Neural progenitor cell (in vitro differentiated cells): ENCODE data around the gene SLC35G1.

Source experiments
- EZH2 ChIP-seq: fragments of 200-600 bp; sonication (generic); IDR thresholded peaks from 2 replicates; pipeline ENCODE4 v1.6.1; 2017; ENCODE audit warnings: antibody characterized with exemption, mild to moderate bottlenecking, moderate library complexity
- TF ChIP-seq, protein P1 (sequence below): fragments of 200-600 bp; sonication (generic); IDR thresholded peaks from 2 replicates; pipeline ENCODE4 v1.5.1; 2017; ENCODE audit warnings: antibody characterized with exemption, mild to moderate bottlenecking

DNA sequence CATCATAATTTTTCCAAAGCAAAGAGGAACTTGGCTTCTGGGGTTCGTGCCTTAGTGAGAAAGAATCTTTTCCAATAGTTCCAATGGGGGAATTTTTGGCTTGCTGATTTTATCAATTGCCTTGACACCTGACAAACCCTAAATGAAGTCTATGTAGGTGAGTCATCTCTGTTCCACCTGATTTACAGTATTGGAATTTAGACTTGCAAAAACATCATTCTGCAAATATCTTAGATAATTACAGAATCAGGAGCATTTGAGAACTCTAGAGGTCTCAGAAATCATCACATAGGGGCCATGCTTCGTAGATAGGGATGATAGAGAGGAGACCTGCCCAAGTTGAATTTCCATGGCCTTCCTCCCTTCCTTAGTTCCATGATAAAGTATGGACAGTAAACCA, 9.3 kb downstream of the SLC35G1 start:
- TF ChIP-seq, protein P1, sequence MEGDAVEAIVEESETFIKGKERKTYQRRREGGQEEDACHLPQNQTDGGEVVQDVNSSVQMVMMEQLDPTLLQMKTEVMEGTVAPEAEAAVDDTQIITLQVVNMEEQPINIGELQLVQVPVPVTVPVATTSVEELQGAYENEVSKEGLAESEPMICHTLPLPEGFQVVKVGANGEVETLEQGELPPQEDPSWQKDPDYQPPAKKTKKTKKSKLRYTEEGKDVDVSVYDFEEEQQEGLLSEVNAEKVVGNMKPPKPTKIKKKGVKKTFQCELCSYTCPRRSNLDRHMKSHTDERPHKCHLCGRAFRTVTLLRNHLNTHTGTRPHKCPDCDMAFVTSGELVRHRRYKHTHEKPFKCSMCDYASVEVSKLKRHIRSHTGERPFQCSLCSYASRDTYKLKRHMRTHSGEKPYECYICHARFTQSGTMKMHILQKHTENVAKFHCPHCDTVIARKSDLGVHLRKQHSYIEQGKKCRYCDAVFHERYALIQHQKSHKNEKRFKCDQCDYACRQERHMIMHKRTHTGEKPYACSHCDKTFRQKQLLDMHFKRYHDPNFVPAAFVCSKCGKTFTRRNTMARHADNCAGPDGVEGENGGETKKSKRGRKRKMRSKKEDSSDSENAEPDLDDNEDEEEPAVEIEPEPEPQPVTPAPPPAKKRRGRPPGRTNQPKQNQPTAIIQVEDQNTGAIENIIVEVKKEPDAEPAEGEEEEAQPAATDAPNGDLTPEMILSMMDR = no peak
- no peak for TF ChIP-seq EZH2
